Upper lobe of right lung (tissue), 1 donor: Measurements from ENCODE around the gene ADGRL3. TPM values are rescaled to one million over a fixed set of nuclear protein-coding genes. Genes with fewer than 3 reads are reported as not detected.
A peak's percentile ranks its signal among the peaks of the same experiment; 100 is the strongest.

Source experiments
- ATAC-seq: fragments of 200-7000 bp; cut with Tn5 transposase; one replicate; pipeline ENCODE4 v1.9.1; 2020; ENCODE audit warnings: mild to moderate bottlenecking, moderate library complexity
- DNase-seq: peaks from one replicate; pipeline ENCODE4 v3.0.0-alpha.2; 2020
- H3K27ac ChIP-seq: fragments of 200-600 bp; one replicate; pipeline ENCODE4 v1.8.0; 2022
- H3K27me3 ChIP-seq: fragments of 200-600 bp; one replicate; pipeline ENCODE4 v1.8.0; 2022; ENCODE audit warnings: mild to moderate bottlenecking
- H3K36me3 ChIP-seq: fragments of 200-600 bp; one replicate; pipeline ENCODE4 v1.8.0; 2022
- H3K4me1 ChIP-seq: fragments of 200-600 bp; one replicate; pipeline ENCODE4 v1.8.0; 2022
- H3K4me3 ChIP-seq: fragments of 200-600 bp; one replicate; pipeline ENCODE4 v1.8.0; 2022; ENCODE audit warnings: mild to moderate bottlenecking
- H3K9me3 ChIP-seq: fragments of 200-600 bp; one replicate; pipeline ENCODE4 v1.8.0; 2022
- CTCF ChIP-seq: fragments of 200-600 bp; IDR thresholded peaks from one replicate; pipeline ENCODE4 v1.8.0; 2022; ENCODE audit warnings: antibody characterized with exemption
- intact Hi-C: fragments of 100-400 bp; cut with DNase I; formaldehyde crosslinking; loops from one replicate; pipeline ENCODE4 v1.11.0; 2022
- long read RNA-seq: library from polyadenylated mRNA; unstranded; transcript quantifications from one replicate; pipeline ENCODE4 v2.0.0, GENCODE V29; 2021
- total RNA-seq: library from RNA; stranded (reverse); fragmentation: NEBNext Ultra II Directional; extraction: Animal tissue kit (Norgen Biotek cat#: 25700); gene quantifications from one replicate; pipeline ENCODE4 v1.2.1, GENCODE V29; 2021
- donor health status: DM: no; HTN: yes; CAD: no; lungs with severe emphysema.

ADGRL3 gene
- 4.0 TPM for total RNA-seq
- long read RNA-seq, partial matches to known transcripts, result 1 of 1 reads
- long read RNA-seq, other reads (novel, unspliced or antisense), result 0 of 1 reads

- no peaks in the 10 kb centered on the region for H3K4me1 ChIP-seq
- no peak for DNase-seq
- peaks cover 43% of the 10 kb centered on the region for H3K27me3 ChIP-seq
- H3K27ac ChIP-seq, result no peak within 1 kb of the TSS
- intact Hi-C loops, result no loop called here
- no peaks in the 10 kb centered on the region for H3K36me3 ChIP-seq
- H3K4me3 ChIP-seq, result peak within 1 kb of the TSS; percentile 52
- no peaks in the 10 kb centered on the region for H3K9me3 ChIP-seq
- TF ChIP-seq CTCF, result no peak
- ATAC-seq, result peak; percentile 26
These were observed at the start of gene ADGRL3 for GRCh38 chr4:61200187-61200915. ADGRL3 (plus strand) TSS chr4:61200326.

- intact Hi-C loops, result no loop called here
- Histone ChIP-seq H3K27me3 (no peaks in the 10 kb centered on the region), H3K27ac (no peak overlapping the region), H3K4me3 (no peak overlapping the region), H3K9me3 (no peaks in the 10 kb centered on the region), H3K36me3 (no peaks in the 10 kb centered on the region), H3K4me1 (no peaks in the 10 kb centered on the region)
- no peak for TF ChIP-seq CTCF
- ATAC-seq (no peak), DNase-seq (no peak)
These were observed 47.7 kb upstream of the ADGRL3 start for GRCh38 chr4:61152433-61152832.

GRCh38 chr4:61160478-61160877 lies 39.6 kb upstream of the ADGRL3 start:
- DNase-seq (no peak), ATAC-seq (no peak)
- Histone ChIP-seq H3K27me3 (no peaks in the 10 kb centered on the region), H3K27ac (no peak overlapping the region), H3K9me3 (no peaks in the 10 kb centered on the region), H3K4me3 (no peak overlapping the region), H3K4me1 (no peaks in the 10 kb centered on the region), H3K36me3 (no peaks in the 10 kb centered on the region)
- TF ChIP-seq CTCF, result no peak
- intact Hi-C loops, result no loop called here

GRCh38 chr4:61162116-61162515 lies 38.0 kb upstream of the ADGRL3 start:
- intact Hi-C loops, result no loop called here
- Histone ChIP-seq H3K36me3 (no peaks in the 10 kb centered on the region), H3K9me3 (no peaks in the 10 kb centered on the region), H3K4me1 (no peaks in the 10 kb centered on the region), H3K4me3 (no peak overlapping the region), H3K27ac (no peak overlapping the region), H3K27me3 (no peaks in the 10 kb centered on the region)
- no peak for TF ChIP-seq CTCF
- no peak for DNase-seq
- ATAC-seq, result no peak

- H3K4me3 ChIP-seq, result no peak overlapping the region
- DNase-seq, result no peak
- intact Hi-C loops, result no loop called here
- no peaks in the 10 kb centered on the region for H3K4me1 ChIP-seq
- no peak overlapping the region for H3K27ac ChIP-seq
- ATAC-seq, result no peak
- H3K27me3 ChIP-seq, result no peaks in the 10 kb centered on the region
- H3K9me3 ChIP-seq, result no peaks in the 10 kb centered on the region
- H3K36me3 ChIP-seq, result no peaks in the 10 kb centered on the region
- no peak for TF ChIP-seq CTCF
These were observed 26.3 kb upstream of the ADGRL3 start for GRCh38 chr4:61173799-61174198.
